HUES64 (cell line): ENCODE results near the gene SYNE2. TPM values are rescaled to one million over a fixed set of nuclear protein-coding genes. Genes with fewer than 3 reads are reported as not detected.
"Not testable (repeated sequence)": the region's sequence is repeated elsewhere in the genome, so short reads cannot be mapped to it uniquely, and the experiment has no call there.

Experiments used
- H3K27ac ChIP-seq: 2 replicates; pipeline ENCODE4 v1.7.0; 2013; ENCODE audit warnings: low read depth, low read length, inconsistent platforms
- H3K27me3 ChIP-seq: 2 replicates; pipeline ENCODE4 v1.6.1; 2013; ENCODE audit warnings: mild to moderate bottlenecking, low read length; ENCODE audit not compliant: insufficient read depth
- H3K36me3 ChIP-seq: 2 replicates; pipeline ENCODE4 v1.6.1; 2013; ENCODE audit warnings: mild to moderate bottlenecking, low read length; ENCODE audit not compliant: insufficient read depth
- H3K4me1 ChIP-seq: 2 replicates; pipeline ENCODE4 v1.6.1; 2013; ENCODE audit warnings: mild to moderate bottlenecking, low read length, moderate library complexity; ENCODE audit not compliant: insufficient read depth
- H3K4me3 ChIP-seq: 2 replicates; pipeline ENCODE4 v1.5.1; 2013; ENCODE audit warnings: mild to moderate bottlenecking, low read length, moderate library complexity
- H3K9ac ChIP-seq: 2 replicates; pipeline ENCODE4 v1.6.1; 2013; ENCODE audit warnings: mild to moderate bottlenecking, low read depth, low read length
- H3K9me3 ChIP-seq: 2 replicates; pipeline ENCODE4 v1.6.1; 2013; ENCODE audit warnings: low read depth, low read length; ENCODE audit not compliant: insufficient read depth
- WGBS: fragments of 150-250, 120-280 bp; methylation state at CpG from one replicate; pipeline ENCODE4 v1.1.7; 2013; ENCODE audit warnings: missing lambda C conversion rate; 5-methylcytosine and 5-hydroxymethylcytosine counted together
- polyA plus RNA-seq, 2 experiments: library from polyadenylated mRNA; stranded (reverse); fragments of 50-300 nt; gene quantifications; one replicate each; pipeline ENCODE4 v1.2.3, GENCODE V29; 2013

SYNE2 gene
- polyA plus RNA-seq (2013, experiment 1 of 2), result 19.6 TPM
- 24.9 TPM for polyA plus RNA-seq (2013, experiment 2 of 2)

- Histone ChIP-seq H3K36me3 (no peaks in the 10 kb centered on the region), H3K9me3 (no peaks in the 10 kb centered on the region), H3K4me3 (peak within 1 kb of the TSS; percentile 82), H3K27ac (peak within 1 kb of the TSS; percentile 78; the same call in 1 of the 2 replicates), H3K9ac (peak within 1 kb of the TSS; percentile 81), H3K27me3 (peaks cover 7% of the 10 kb centered on the region; the same call in 1 of the 2 replicates), H3K4me1 (peaks cover 15% of the 10 kb centered on the region)
- WGBS, result under 1% methylated on average over 124 of the region's 124 CpGs
These were observed at the start of gene SYNE2 for GRCh38 chr14:63852817-63853731. SYNE2 (plus strand) TSS chr14:63853004; CDS start chr14:63909149, 56,145 bp downstream.

DNA sequence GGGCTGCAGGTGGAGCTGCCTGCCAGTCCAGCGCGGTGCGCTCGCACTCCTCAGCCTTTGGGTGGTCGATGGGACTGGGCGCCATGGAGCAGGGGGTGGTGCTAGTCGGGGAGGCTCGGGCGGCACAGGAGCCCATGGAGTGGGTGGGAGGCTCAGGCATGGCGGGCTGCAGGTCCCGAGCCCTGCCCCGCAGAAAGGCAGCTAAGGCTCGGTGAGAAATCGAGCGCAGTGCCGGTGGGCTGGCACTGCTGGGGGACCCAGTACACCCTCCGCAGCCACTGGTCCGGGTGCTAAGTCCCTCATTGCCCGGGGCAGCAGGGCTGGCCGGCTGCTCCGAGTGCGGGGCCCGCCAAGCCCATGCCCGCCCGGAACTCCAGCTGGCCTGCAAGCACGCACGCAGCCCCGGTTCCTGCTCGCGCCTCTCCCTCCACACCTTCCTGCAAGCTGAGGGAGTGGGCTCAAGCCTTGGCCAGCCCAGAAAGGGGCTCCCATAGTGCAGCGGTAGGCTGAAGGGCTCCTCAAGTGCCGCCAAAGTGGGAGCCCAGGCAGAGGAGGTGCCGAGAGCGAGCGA, 49.5 kb upstream of the SYNE2 start:
- not testable (repeated sequence) for H3K27me3 ChIP-seq, H3K4me3 ChIP-seq, H3K27ac ChIP-seq, H3K36me3 ChIP-seq, H3K4me1 ChIP-seq, H3K9me3 ChIP-seq, H3K9ac ChIP-seq
- 94% methylated on average over 35 of the region's 35 CpGs for WGBS

DNA sequence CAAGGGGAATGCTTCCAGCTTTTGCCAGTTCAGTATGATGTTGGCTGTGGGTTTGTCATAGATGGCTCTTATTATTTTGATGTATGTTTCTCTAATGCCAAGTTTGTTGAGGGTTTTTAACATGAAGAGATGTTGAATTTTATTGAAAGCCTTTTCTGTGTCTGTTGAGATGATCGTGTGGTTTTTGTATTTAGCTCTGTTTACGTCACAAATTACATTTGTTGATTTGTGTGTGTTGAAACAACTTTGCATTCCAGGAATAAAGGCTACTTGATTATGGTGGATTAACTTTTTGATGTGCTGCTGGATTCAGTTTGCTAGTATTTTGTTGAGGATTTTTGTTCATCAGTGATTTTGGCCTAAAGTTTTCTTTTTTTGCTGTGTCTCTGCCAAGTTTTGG, 46.7 kb upstream of the SYNE2 start:
- WGBS, result 92% methylated on average over 2 of the region's 2 CpGs
- not testable (repeated sequence) for H3K27me3 ChIP-seq, H3K9ac ChIP-seq, H3K36me3 ChIP-seq, H3K9me3 ChIP-seq, H3K27ac ChIP-seq, H3K4me3 ChIP-seq, H3K4me1 ChIP-seq

- H3K9me3 ChIP-seq, result peaks cover 13% of the 10 kb centered on the region
- not testable (repeated sequence) for H3K27me3 ChIP-seq, H3K36me3 ChIP-seq, H3K4me3 ChIP-seq, H3K4me1 ChIP-seq, H3K9ac ChIP-seq, H3K27ac ChIP-seq
- 94% methylated on average over 2 of the region's 3 CpGs for WGBS
These were observed 41.1 kb upstream of the SYNE2 start for GRCh38 chr14:63811692-63812091.

DNA sequence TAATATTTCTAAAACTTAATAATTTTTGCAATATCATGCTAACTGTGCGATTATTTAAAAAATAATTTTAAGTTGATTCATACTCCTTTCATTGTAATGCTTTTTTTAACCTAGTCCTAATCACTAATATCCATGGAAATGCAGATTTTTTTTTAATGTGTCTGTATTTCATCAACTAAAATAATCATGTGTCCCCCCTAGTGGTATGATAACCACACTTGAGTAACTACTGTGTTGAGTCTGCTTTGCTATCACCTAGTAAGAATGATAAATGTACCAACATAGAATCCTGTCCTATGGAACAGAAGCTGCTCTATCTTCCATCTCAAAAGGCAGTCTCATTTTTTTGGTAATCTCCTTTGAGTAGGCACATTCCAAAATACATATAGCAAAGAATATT, 19.1 kb upstream of the SYNE2 start:
- Histone ChIP-seq H3K4me1 (no peaks in the 10 kb centered on the region), H3K4me3 (no peak overlapping the region), H3K27me3 (no peaks in the 10 kb centered on the region), H3K27ac (no peak overlapping the region), H3K9me3 (no peaks in the 10 kb centered on the region), H3K36me3 (no peaks in the 10 kb centered on the region), H3K9ac (no peak overlapping the region)
- WGBS, result no CpG with 5 or more reads among the region's 1 CpG

DNA sequence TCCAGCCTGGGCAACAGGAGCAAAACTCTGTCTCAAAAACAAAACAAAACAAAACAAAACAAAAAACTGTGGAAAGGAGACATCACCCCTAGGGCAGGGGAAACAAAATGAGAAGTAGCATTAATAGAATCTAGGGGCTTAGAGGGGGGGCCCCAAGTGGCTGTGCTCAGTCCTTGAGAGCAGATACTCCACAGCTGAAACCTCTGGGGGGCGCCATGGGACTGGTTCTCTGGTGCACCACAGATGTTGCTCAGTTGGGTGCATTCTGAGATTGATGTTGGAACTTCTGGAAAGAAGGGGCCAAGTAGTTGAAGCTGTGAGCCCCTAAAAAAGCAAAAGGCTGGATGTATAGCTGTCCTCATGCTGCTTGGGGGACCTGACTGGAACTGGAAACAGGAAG, 11.8 kb upstream of the SYNE2 start:
- no peaks in the 10 kb centered on the region for H3K27me3 ChIP-seq
- no peaks in the 10 kb centered on the region for H3K36me3 ChIP-seq
- no peak overlapping the region for H3K9ac ChIP-seq
- no peak overlapping the region for H3K4me3 ChIP-seq
- 40% methylated on average over 1 of the region's 1 CpG for whole genome bisulfite sequencing
- H3K9me3 ChIP-seq, result peaks cover 6% of the 10 kb centered on the region; the same call in 1 of the 2 replicates
- H3K27ac ChIP-seq, result no peak overlapping the region
- H3K4me1 ChIP-seq, result no peaks in the 10 kb centered on the region

DNA sequence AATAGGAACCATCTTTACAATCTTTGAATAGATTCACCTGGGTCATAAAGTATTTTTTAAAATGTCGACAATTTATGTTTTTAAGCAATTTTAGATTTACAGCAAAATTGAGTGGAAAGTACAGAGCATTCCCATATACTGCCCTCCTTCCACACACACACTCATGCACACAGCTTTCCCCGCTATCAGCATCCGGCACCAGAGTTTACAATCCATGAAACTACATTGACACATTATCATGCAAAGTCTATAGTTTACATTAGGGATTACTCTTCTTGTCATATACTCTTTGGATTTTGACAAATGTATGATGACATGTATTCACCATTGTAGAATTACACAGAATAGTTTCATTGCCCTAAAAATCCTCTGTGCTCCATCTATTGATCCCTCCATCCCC, 9.0 kb upstream of the SYNE2 start:
- 86% methylated on average over 2 of the region's 3 CpGs for WGBS
- no peak overlapping the region for H3K9ac ChIP-seq

GRCh38 chr14:63848890-63849289, 3.9 kb upstream of the SYNE2 start:
- Histone ChIP-seq H3K4me3 (no peak overlapping the region), H3K36me3 (no peaks in the 10 kb centered on the region), H3K9ac (no peak overlapping the region), H3K9me3 (no peaks in the 10 kb centered on the region), H3K27ac (no peak overlapping the region), H3K4me1 (no peaks in the 10 kb centered on the region), H3K27me3 (0 out of 2 replicates have a peak, but pooled peaks cover 7% of the 10 kb centered on the region)

More for the DNA sequence above, 9.0 kb upstream of the SYNE2 start:
- H3K9me3 ChIP-seq, result peaks cover 6% of the 10 kb centered on the region; the same call in 1 of the 2 replicates
- no peaks in the 10 kb centered on the region for H3K4me1 ChIP-seq
- H3K27me3 ChIP-seq, result no peaks in the 10 kb centered on the region
- H3K27ac ChIP-seq, result no peak overlapping the region
- H3K4me3 ChIP-seq, result no peak overlapping the region
- H3K36me3 ChIP-seq, result no peaks in the 10 kb centered on the region

GRCh38 chr14:63852271-63852816, 460 bp upstream of the SYNE2 start:
- 11% methylated on average over 18 of the region's 18 CpGs for WGBS
- Histone ChIP-seq H3K36me3 (no peaks in the 10 kb centered on the region), H3K9me3 (no peaks in the 10 kb centered on the region), H3K4me3 (peak overlapping the region; percentile 82), H3K27me3 (peaks cover 7% of the 10 kb centered on the region; the same call in 1 of the 2 replicates), H3K4me1 (peaks cover 13% of the 10 kb centered on the region), H3K27ac (peak overlapping the region; percentile 52; the same call in 1 of the 2 replicates), H3K9ac (peak overlapping the region; percentile 81)

DNA sequence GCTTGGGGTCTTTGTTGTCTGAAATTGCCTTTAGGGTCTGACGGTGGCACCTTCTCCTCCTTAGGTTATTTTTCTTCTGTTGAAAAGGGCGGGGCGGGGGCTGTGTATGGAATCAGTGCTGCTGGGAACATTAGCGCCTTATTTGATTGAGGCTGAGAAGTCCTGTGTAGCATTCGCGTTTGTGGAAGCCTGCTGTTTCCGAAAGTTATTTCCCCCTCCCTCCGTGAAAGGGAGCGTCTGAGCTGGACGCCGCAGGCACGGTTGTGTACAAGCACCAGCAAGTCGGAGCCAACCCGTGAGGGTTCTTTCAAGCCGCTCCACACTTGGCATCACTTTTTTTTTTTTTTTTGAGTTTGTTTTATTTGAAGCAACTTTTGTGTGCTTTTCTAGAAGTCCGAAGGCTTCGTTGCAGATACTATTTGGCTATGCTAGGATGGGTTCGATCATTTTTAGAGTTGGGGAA, 1.1 kb downstream of the SYNE2 start:
- Histone ChIP-seq H3K4me3 (peak overlapping the region; percentile 82), H3K36me3 (no peaks in the 10 kb centered on the region), H3K27me3 (peaks cover 7% of the 10 kb centered on the region; the same call in 1 of the 2 replicates), H3K4me1 (peaks cover 15% of the 10 kb centered on the region), H3K27ac (no peak overlapping the region), H3K9me3 (no peaks in the 10 kb centered on the region), H3K9ac (peak overlapping the region; percentile 81)
- under 1% methylated on average over 16 of the region's 18 CpGs for WGBS

GRCh38 chr14:63854330-63854729, 1.5 kb downstream of the SYNE2 start:
- Histone ChIP-seq H3K4me1 (peaks cover 15% of the 10 kb centered on the region), H3K27me3 (peaks cover 7% of the 10 kb centered on the region; the same call in 1 of the 2 replicates), H3K27ac (no peak overlapping the region), H3K9ac (peak overlapping the region; percentile 81; the same call in 1 of the 2 replicates), H3K9me3 (no peaks in the 10 kb centered on the region), H3K36me3 (no peaks in the 10 kb centered on the region), H3K4me3 (peak overlapping the region; percentile 82)
- 14% methylated on average over 5 of the region's 5 CpGs for WGBS
